WTC11 (cell line): ENCODE data around the gene NENF. TPM values are rescaled to one million over a fixed set of nuclear protein-coding genes. Genes with fewer than 3 reads are reported as not detected.

ENCODE experiments used
- ATAC-seq: fragments of 200-7000 bp; cut with Tn5 transposase; 2 replicates; pipeline ENCODE4 v1.10.0; 2021; ENCODE audit warnings: mild to moderate bottlenecking, moderate library complexity
- CTCF ChIA-PET: fragments of 300-600 bp; sonication (Branson Sonifier 250); formaldehyde crosslinking; loops from one replicate; lab custom pipeline; 2021; ENCODE audit warnings: antibody characterized with exemption; lab: Charles Lee
- POLR2A ChIA-PET: fragments of 350-600 bp; sonication (Branson Sonifier 250); formaldehyde crosslinking; loops from one replicate; lab custom pipeline; 2021; ENCODE audit warnings: antibody characterized with exemption; lab: Charles Lee
- DNase-seq: peaks from one replicate; pipeline ENCODE4 v3.0.0; 2021; ENCODE audit warnings: low spot score
- H3K27ac Mint-ChIP-seq: 2 replicates; pipeline ENCODE4 v1.8.0; 2021; ENCODE audit warnings: mixed read lengths
- H3K27me3 Mint-ChIP-seq: 2 replicates; pipeline ENCODE4 v1.8.0; 2021; ENCODE audit warnings: low read depth, mild to moderate bottlenecking, moderate library complexity, mixed read lengths
- H3K36me3 Mint-ChIP-seq: 2 replicates; pipeline ENCODE4 v1.8.0; 2021; ENCODE audit warnings: mixed read lengths
- H3K4me1 Mint-ChIP-seq: 2 replicates; pipeline ENCODE4 v1.8.0; 2022; ENCODE audit warnings: mixed read lengths
- H3K4me3 Mint-ChIP-seq: 2 replicates; pipeline ENCODE4 v1.8.0; 2021; ENCODE audit warnings: mild to moderate bottlenecking, moderate library complexity, mixed read lengths
- H3K9me3 Mint-ChIP-seq: 2 replicates; pipeline ENCODE4 v1.8.0; 2021; ENCODE audit warnings: mixed read lengths
- CDX4 ChIP-seq: fragments of 250-450 bp; sonication (Bioruptor Pico); IDR thresholded peaks from 2 replicates; pipeline ENCODE4 v1.9.0; 2021; ENCODE audit warnings: moderate library complexity, mild to moderate bottlenecking, inconsistent platforms, borderline replicate concordance
- ESRRA ChIP-seq: sonication (generic); formaldehyde crosslinking; IDR thresholded peaks from 2 replicates; pipeline ENCODE4 v1.8.1; 2022; ENCODE audit warnings: mild to moderate bottlenecking, missing genetic modification reagents, borderline replicate concordance
- FOXP1 ChIP-seq: sonication (generic); formaldehyde crosslinking; IDR thresholded peaks from 2 replicates; pipeline ENCODE4 v1.8.0; 2022; ENCODE audit warnings: missing genetic modification reagents, mild to moderate bottlenecking, moderate library complexity, borderline replicate concordance
- GTF2I ChIP-seq: fragments of 250-450 bp; sonication (Bioruptor Pico); conservative IDR thresholded peaks from 2 replicates; pipeline ENCODE4 v1.4.0; 2021; ENCODE audit warnings: mild to moderate bottlenecking
- IRF1 ChIP-seq: sonication (generic); formaldehyde crosslinking; IDR thresholded peaks from 2 replicates; pipeline ENCODE4 v1.8.0; 2023; ENCODE audit warnings: missing genetic modification reagents
- JAZF1 ChIP-seq: fragments of 250-450 bp; sonication (Bioruptor Pico); IDR thresholded peaks from 2 replicates; pipeline ENCODE4 v1.9.0; 2021; ENCODE audit warnings: moderate library complexity, mild to moderate bottlenecking, inconsistent platforms
- MXD4 ChIP-seq: fragments of 250-450 bp; sonication (Bioruptor Pico); IDR thresholded peaks from 2 replicates; pipeline ENCODE4 v1.8.0; 2021; ENCODE audit warnings: mild to moderate bottlenecking, moderate library complexity, borderline replicate concordance
- NR1H2 ChIP-seq: sonication (generic); formaldehyde crosslinking; IDR thresholded peaks from 2 replicates; pipeline ENCODE4 v1.9.0; 2021; ENCODE audit warnings: mild to moderate bottlenecking, moderate library complexity, missing genetic modification reagents
- NR2C2 ChIP-seq: sonication (generic); formaldehyde crosslinking; IDR thresholded peaks from 2 replicates; pipeline ENCODE4 v1.8.0; 2022; ENCODE audit warnings: mild to moderate bottlenecking, missing genetic modification reagents
- SMAD3 ChIP-seq: sonication (generic); formaldehyde crosslinking; IDR thresholded peaks from 2 replicates; pipeline ENCODE4 v1.8.0; 2022; ENCODE audit warnings: missing genetic modification reagents, mild to moderate bottlenecking, borderline replicate concordance
- SOX15 ChIP-seq: fragments of 250-450 bp; sonication (Bioruptor Pico); IDR thresholded peaks from 2 replicates; pipeline ENCODE4 v1.9.0; 2021; ENCODE audit warnings: mild to moderate bottlenecking
- SP1 ChIP-seq: sonication (generic); formaldehyde crosslinking; conservative IDR thresholded peaks from 2 replicates; pipeline ENCODE4 v1.8.1; 2022; ENCODE audit warnings: missing genetic modification reagents
- STAT6 ChIP-seq: sonication (generic); formaldehyde crosslinking; conservative IDR thresholded peaks from 2 replicates; pipeline ENCODE4 v1.8.1; 2023; ENCODE audit warnings: mild to moderate bottlenecking, low read depth, missing genetic modification reagents, moderate library complexity
- TCF7 ChIP-seq: sonication (generic); formaldehyde crosslinking; IDR thresholded peaks from 2 replicates; pipeline ENCODE4 v1.8.0; 2022; ENCODE audit warnings: mild to moderate bottlenecking, low read depth, missing genetic modification reagents, moderate library complexity
- TP53 ChIP-seq: sonication (generic); formaldehyde crosslinking; IDR thresholded peaks from 2 replicates; pipeline ENCODE4 v1.8.1; 2023; ENCODE audit warnings: mild to moderate bottlenecking, missing genetic modification reagents
- ZMAT4 ChIP-seq: fragments of 250-450 bp; sonication (Bioruptor Pico); IDR thresholded peaks from 2 replicates; pipeline ENCODE4 v1.9.0; 2021; ENCODE audit warnings: mild to moderate bottlenecking
- ZNF121 ChIP-seq: sonication (generic); formaldehyde crosslinking; IDR thresholded peaks from 2 replicates; pipeline ENCODE4 v1.8.0; 2023; ENCODE audit warnings: missing genetic modification reagents
- ZNF138 ChIP-seq: sonication (generic); formaldehyde crosslinking; conservative IDR thresholded peaks from 2 replicates; pipeline ENCODE4 v1.8.1; 2022; ENCODE audit warnings: mild to moderate bottlenecking, moderate library complexity, missing genetic modification reagents
- ZNF219 ChIP-seq: sonication (generic); formaldehyde crosslinking; IDR thresholded peaks from 2 replicates; pipeline ENCODE4 v1.8.0; 2023; ENCODE audit warnings: missing genetic modification reagents, mild to moderate bottlenecking, borderline replicate concordance
- ZNF416 ChIP-seq: fragments of 250-450 bp; sonication (Bioruptor Pico); IDR thresholded peaks from 2 replicates; pipeline ENCODE4 v1.9.0; 2021; ENCODE audit warnings: mild to moderate bottlenecking, inconsistent platforms
- ZNF423 ChIP-seq: fragments of 250-450 bp; sonication (Bioruptor Pico); IDR thresholded peaks from 2 replicates; pipeline ENCODE4 v2.1.2; 2022; ENCODE audit warnings: mild to moderate bottlenecking, moderate library complexity
- ZNF512 ChIP-seq: sonication (generic); formaldehyde crosslinking; IDR thresholded peaks from 2 replicates; pipeline ENCODE4 v1.8.1; 2022; ENCODE audit warnings: missing genetic modification reagents, borderline replicate concordance
- ZSCAN18 ChIP-seq: fragments of 250-450 bp; sonication (Bioruptor Pico); IDR thresholded peaks from 2 replicates; pipeline ENCODE4 v2.1.2; 2022; ENCODE audit warnings: mild to moderate bottlenecking, moderate library complexity
- total RNA-seq: library from RNA; stranded (reverse); gene quantifications from 3 replicates; pipeline ENCODE4 v1.2.3, GENCODE V29; 2021

Gene NENF
- total RNA-seq, 1 experiment from 2014 or later: 27.3 TPM

GRCh38 chr1:212463565-212464285 lies 31.0 kb downstream of the NENF start:
- TF ChIP-seq MXD4 (CRISPR knock-in tag) (no peak), ZMAT4 (CRISPR knock-in tag) (no peak), STAT6 (CRISPR knock-in tag) (no peak), GTF2I (CRISPR knock-in tag) (no peak), ESRRA (CRISPR knock-in tag) (no peak), ZNF121 (CRISPR knock-in tag) (no peak), ZNF138 (CRISPR knock-in tag) (no peak), ZNF416 (CRISPR knock-in tag) (no peak), TP53 (CRISPR knock-in tag) (no peak), SOX15 (CRISPR knock-in tag) (no peak), SP1 (CRISPR knock-in tag) (no peak)
- ChIA-PET POLR2A (interaction anchor here (1.2 kb wide), 1 partner anchor 145 kb away, joined by 4 read pairs; the partner anchor contains the start of gene ATF3), CTCF (interaction anchor here (0.7 to 6.1 kb wide), 6 partner anchors 7 to 201 kb away, joined by 3 to 51 read pairs (median 9); no protein-coding TSS in a partner anchor)
- Mint-ChIP-seq H3K27ac (no peak overlapping the region), H3K9me3 (no peaks in the 10 kb centered on the region), H3K36me3 (no peaks in the 10 kb centered on the region), H3K4me3 (no peak overlapping the region), H3K4me1 (peaks cover 41% of the 10 kb centered on the region), H3K27me3 (no peaks in the 10 kb centered on the region; the same call in none of the 2 replicates)
- DNase-seq (no peak), ATAC-seq (no peak; the same call in 1 of the 2 replicates)

GRCh38 chr1:212465311-212465710 lies 32.6 kb downstream of the NENF start:
- CTCF ChIA-PET: interaction anchor here (0.8 to 6.1 kb wide), 5 partner anchors 9 to 200 kb away, joined by 3 to 51 read pairs (median 9); no protein-coding TSS in a partner anchor
- DNase-seq (no peak), ATAC-seq (no peak)

GRCh38 chr1:212466437-212466836 lies 33.7 kb downstream of the NENF start:
- DNase-seq (no peak), ATAC-seq (no peak)
- Mint-ChIP-seq H3K27me3 (no peaks in the 10 kb centered on the region; the same call in none of the 2 replicates), H3K36me3 (no peaks in the 10 kb centered on the region), H3K9me3 (no peaks in the 10 kb centered on the region), H3K4me1 (peaks cover 42% of the 10 kb centered on the region), H3K27ac (no peak overlapping the region), H3K4me3 (no peak overlapping the region)
- ChIA-PET CTCF (interaction anchor here (0.6 to 6.1 kb wide), 5 partner anchors 10 to 283 kb away, joined by 3 to 51 read pairs (median 4); partner anchors contain the start of gene BATF3), POLR2A (interaction anchor here (1.7 kb wide), 1 partner anchor 142 kb away, joined by 6 read pairs; the partner anchor contains the start of gene ATF3)
- no peak for TF ChIP-seq CDX4
- no peak for TF ChIP-seq JAZF1 (CRISPR knock-in tag)
- no peak for TF ChIP-seq ZNF219 (CRISPR knock-in tag)
- no peak for TF ChIP-seq MXD4 (CRISPR knock-in tag)
- TF ChIP-seq FOXP1 (CRISPR knock-in tag): no peak
- no peak for TF ChIP-seq GTF2I (CRISPR knock-in tag)
- TF ChIP-seq NR1H2 (CRISPR knock-in tag): no peak
- TF ChIP-seq ZNF423 (CRISPR knock-in tag): no peak
- no peak for TF ChIP-seq ZSCAN18 (CRISPR knock-in tag)
- TF ChIP-seq ZNF121 (CRISPR knock-in tag): no peak
- no peak for TF ChIP-seq NR2C2 (CRISPR knock-in tag)
- no peak for TF ChIP-seq IRF1 (CRISPR knock-in tag)
- no peak for TF ChIP-seq SMAD3 (CRISPR knock-in tag)
- no peak for TF ChIP-seq ZNF512

More at GRCh38 chr1:212465311-212465710, 32.6 kb downstream of the NENF start:
- Mint-ChIP-seq H3K9me3 (no peaks in the 10 kb centered on the region), H3K36me3 (no peaks in the 10 kb centered on the region), H3K4me1 (peaks cover 44% of the 10 kb centered on the region), H3K27me3 (no peaks in the 10 kb centered on the region; the same call in none of the 2 replicates), H3K4me3 (no peak overlapping the region), H3K27ac (no peak overlapping the region)
- POLR2A ChIA-PET: no interaction called here
- TF ChIP-seq NR2C2 (CRISPR knock-in tag) (no peak), TCF7 (CRISPR knock-in tag) (no peak)
